A549 (cell line): ENCODE data around the gene GNG4.

Experiments used
- BHLHE40 ChIP-seq: IDR thresholded peaks from 2 replicates; pipeline ENCODE4 v1.6.1; 2012; ENCODE audit warnings: low read depth, low read length, inconsistent platforms
- CEBPB ChIP-seq, 2 experiments: fragments of >200 bp in 1 of 2; sonication (Bioruptor Twin) in 1 of 2; formaldehyde crosslinking in 1 of 2; IDR thresholded peaks; 2 replicates each; pipeline ENCODE4 v1.6.1; 2012 to 2016
- CTCF ChIP-seq: fragments of >200 bp; sonication (Bioruptor Twin); formaldehyde crosslinking; IDR thresholded peaks from 3 replicates; pipeline ENCODE4 v1.5.1; 2016
- EP300 ChIP-seq, 2 experiments: fragments of >200 bp; sonication (Bioruptor Twin); formaldehyde crosslinking; IDR thresholded peaks; 2 replicates in 1 of 2; 3 replicates in 1 of 2; pipeline ENCODE4 v1.6.1; 2016 to 2017
- HOXB13 ChIP-seq: fragments of 250-450 bp; sonication (Bioruptor Pico); IDR thresholded peaks from 2 replicates; pipeline ENCODE4 v1.5.0; 2020; ENCODE audit warnings: low read depth, mild to moderate bottlenecking, moderate library complexity
- MAX ChIP-seq: IDR thresholded peaks from 2 replicates; pipeline ENCODE4 v1.6.1; 2012
- MYC ChIP-seq: IDR thresholded peaks from 2 replicates; pipeline ENCODE4 v1.6.1; 2012; ENCODE audit warnings: mild to moderate bottlenecking, inconsistent platforms, low read length, improper control_type of control experiment, borderline replicate concordance
- NFE2L2 ChIP-seq: fragments of 150-350 bp; conservative IDR thresholded peaks from 2 replicates; pipeline ENCODE4 v1.6.1; 2014; ENCODE audit warnings: low read length
- POLR2A ChIP-seq: IDR thresholded peaks from 2 replicates; pipeline ENCODE4 v1.6.1; 2012; ENCODE audit warnings: mild to moderate bottlenecking, low read length
- RAD21 ChIP-seq, 2 experiments: fragments of >200 bp in 1 of 2; sonication (Bioruptor Twin) in 1 of 2; formaldehyde crosslinking in 1 of 2; IDR thresholded peaks in 1 of 2; conservative IDR thresholded peaks in 1 of 2; 2 replicates in 1 of 2; 3 replicates in 1 of 2; pipeline ENCODE4 v1.6.1; 2012 to 2018; ENCODE audit warnings: inconsistent platforms in 1 of 2
- SMC3 ChIP-seq: fragments of >200 bp; sonication (Bioruptor Twin); formaldehyde crosslinking; IDR thresholded peaks from 3 replicates; pipeline ENCODE4 v1.6.1; 2018; ENCODE audit warnings: inconsistent platforms
- TFCP2L1 ChIP-seq: fragments of 250-450 bp; sonication (Bioruptor Pico); IDR thresholded peaks from 2 replicates; pipeline ENCODE4 v1.5.0; 2021; ENCODE audit warnings: mild to moderate bottlenecking

DNA sequence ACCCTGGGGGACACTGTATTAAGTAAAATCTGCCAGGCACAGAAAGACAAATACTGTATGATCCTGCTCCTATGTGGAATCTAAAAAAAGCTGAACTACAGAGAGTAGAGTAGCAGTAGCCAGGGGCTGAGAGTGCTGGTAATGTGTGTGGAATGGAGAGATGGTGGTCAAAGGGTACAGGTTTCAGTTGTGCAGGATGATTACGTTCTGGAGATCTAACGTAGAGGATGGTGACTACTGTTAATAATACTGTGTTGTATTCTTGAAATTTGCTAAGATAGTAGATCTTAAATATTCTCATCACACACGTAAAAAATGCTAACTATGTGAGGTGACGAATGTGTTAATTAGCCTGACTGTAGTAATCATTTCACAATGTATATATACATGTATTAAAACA, 39.8 kb upstream of the GNG4 start:
- TF ChIP-seq CTCF (no peak), HOXB13 (CRISPR knock-in tag) (no peak), POLR2A (no peak), SMC3 (no peak), NFE2L2 (no peak), EP300 (IDR thresholded peaks at IDR 0.05) (no peak), MYC (no peak), RAD21 (conservative IDR thresholded peaks at IDR 0.05 in 1 of 2, IDR thresholded peaks at IDR 0.05 in 1 of 2) (no peak), TFCP2L1 (CRISPR knock-in tag) (no peak), MAX (no peak), CEBPB (IDR thresholded peaks at IDR 0.05) (no peak), BHLHE40 (no peak)
